Thyroid gland (tissue), 4 donors: ENCODE results near the gene ESRRB.

Experiments
- POLR2A ChIP-seq, 2 donors: fragments of 450-650 bp; IDR thresholded peaks; one replicate each; pipeline ENCODE4 v1.6.1; 2017; ENCODE audit warnings: antibody characterized with exemption in 2 of 2, mild to moderate bottlenecking in 2 of 2, moderate library complexity in 1 of 2
- TF ChIP-seq, protein P1 (sequence below), 6 experiments: fragments of 200-600 bp in 3 of 6; fragments of 450-650 bp in 3 of 6; sonication (generic) in 3 of 6; IDR thresholded peaks; one replicate each; pipeline ENCODE4 v1.5.1; 2016 to 2019; ENCODE audit warnings: antibody characterized with exemption in 6 of 6, mild to moderate bottlenecking in 2 of 6, inconsistent platforms in 1 of 6, moderate library complexity in 1 of 6

DNA sequence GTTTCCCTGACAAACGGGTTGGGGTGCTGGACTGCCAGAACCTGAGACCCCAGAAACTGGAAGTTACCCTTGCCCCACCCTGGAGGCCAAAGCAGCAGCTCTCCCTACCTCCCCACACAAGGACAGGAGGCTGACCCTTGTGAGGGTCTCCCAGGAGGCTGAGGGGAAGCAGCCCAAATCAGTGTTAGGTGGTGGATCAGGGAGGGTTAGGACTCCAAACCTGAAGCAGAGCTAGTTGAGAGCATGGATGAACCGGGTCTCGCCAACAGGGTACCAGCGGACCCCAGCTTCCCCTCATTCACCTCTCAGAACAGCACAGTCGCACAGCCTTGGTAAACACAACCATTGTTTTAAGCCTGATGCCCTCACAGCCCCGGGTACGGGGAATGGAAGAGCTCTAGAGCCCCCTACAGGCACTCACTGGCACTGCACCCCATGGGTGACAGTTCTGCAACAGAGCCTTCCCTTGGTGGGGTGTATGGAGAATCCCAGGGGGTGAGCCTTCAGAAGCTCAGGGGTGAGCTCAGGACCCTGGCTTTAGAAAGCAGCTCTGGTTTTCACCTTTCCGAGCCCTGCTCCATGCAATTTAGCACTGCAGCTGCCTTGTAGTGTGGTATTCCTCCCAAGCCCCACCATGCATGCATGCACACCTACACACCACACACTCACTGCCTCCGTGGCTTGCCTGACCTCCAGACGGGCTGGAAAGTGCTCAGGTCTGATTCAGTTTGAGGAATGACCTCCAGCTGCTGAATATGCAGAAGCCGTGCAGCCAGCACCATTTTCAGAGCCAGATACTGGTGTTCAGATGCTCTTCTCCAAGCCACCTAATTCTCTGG, 11.2 kb downstream of the ESRRB start:
- no peak for TF ChIP-seq POLR2A (IDR thresholded peaks at IDR 0.05)
- TF ChIP-seq, protein P1, sequence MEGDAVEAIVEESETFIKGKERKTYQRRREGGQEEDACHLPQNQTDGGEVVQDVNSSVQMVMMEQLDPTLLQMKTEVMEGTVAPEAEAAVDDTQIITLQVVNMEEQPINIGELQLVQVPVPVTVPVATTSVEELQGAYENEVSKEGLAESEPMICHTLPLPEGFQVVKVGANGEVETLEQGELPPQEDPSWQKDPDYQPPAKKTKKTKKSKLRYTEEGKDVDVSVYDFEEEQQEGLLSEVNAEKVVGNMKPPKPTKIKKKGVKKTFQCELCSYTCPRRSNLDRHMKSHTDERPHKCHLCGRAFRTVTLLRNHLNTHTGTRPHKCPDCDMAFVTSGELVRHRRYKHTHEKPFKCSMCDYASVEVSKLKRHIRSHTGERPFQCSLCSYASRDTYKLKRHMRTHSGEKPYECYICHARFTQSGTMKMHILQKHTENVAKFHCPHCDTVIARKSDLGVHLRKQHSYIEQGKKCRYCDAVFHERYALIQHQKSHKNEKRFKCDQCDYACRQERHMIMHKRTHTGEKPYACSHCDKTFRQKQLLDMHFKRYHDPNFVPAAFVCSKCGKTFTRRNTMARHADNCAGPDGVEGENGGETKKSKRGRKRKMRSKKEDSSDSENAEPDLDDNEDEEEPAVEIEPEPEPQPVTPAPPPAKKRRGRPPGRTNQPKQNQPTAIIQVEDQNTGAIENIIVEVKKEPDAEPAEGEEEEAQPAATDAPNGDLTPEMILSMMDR (IDR thresholded peaks at IDR 0.05), result peak; percentile 68 to 97 (median 86)
